Measurements from ENCODE around the gene LHPP.
"Not testable (repeated sequence)": the region's sequence is repeated elsewhere in the genome, so short reads cannot be mapped to it uniquely, and the experiment has no call there.

LHPP gene

DNA sequence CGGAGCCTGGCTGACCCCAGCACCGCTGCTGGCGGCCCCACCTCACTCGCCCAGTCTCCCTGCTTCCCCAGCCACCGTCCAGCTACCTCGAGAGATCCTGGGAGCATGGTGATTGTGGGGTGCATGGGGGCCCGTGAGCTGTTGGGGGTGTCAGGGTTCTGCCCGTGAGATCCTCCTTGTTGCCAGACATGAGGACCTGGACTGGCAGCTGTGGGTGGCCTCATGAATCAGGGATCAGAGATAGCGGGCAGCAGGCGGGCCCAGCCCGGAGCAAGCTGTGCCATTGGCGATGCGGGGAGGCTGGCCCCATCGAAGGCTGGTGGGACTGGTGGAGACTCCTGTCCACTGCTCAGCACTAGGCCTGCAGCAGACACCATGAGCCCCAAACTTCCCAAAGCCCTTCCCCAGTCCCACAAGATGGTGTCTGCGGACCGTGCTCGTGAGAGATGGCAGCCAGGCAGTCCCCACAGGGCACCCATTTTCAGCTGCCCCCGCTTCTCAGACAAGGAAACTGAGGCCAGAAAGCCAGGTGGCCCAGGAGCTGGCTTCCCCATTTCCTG, 75.6 kb downstream of the LHPP start:
- no peak for DNase-seq (ENCODE audit: low spot score)

DNA sequence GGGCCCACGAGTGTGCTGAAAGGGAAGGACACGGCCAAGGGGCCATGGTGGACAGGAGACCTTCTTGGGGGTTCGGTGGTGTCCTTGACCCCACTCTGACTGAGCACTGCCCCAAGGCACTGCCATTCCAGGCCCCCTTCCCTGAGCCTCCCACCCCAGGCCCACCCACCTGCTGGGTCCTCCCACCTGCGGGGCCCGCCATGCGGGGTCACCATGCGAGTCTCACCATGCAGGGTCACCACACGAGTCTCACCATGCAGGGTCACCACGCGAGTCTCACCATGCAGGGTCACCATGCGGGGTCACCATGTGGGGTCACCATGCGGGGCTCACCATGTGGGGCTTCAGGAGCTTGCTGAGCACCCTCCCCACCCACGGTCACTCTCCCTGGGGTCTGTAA, 76.3 kb downstream of the LHPP start:
- DNase-seq (ENCODE audit: low spot score) = no peak

DNA sequence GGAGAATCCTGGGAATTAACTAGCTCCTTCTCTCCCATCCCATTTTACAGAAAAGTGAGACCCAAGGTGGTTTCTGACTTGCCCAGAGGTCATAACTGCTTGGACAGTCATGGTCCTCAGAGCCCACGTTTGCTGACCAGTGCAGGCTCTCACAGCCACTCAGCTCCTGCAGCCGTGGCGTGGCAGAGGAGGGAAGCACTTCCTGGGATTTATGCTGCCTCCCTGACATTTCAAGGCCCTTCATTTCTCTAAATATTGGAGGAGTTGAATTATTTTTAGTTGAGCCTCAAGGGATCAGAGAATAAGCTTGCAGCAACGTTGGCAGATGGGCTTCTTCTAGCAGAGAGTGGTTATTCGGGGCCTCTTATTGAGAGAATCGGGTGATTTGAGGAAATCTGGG, 77.1 kb downstream of the LHPP start:
- DNase-seq (ENCODE audit: low spot score) = no peak

DNA sequence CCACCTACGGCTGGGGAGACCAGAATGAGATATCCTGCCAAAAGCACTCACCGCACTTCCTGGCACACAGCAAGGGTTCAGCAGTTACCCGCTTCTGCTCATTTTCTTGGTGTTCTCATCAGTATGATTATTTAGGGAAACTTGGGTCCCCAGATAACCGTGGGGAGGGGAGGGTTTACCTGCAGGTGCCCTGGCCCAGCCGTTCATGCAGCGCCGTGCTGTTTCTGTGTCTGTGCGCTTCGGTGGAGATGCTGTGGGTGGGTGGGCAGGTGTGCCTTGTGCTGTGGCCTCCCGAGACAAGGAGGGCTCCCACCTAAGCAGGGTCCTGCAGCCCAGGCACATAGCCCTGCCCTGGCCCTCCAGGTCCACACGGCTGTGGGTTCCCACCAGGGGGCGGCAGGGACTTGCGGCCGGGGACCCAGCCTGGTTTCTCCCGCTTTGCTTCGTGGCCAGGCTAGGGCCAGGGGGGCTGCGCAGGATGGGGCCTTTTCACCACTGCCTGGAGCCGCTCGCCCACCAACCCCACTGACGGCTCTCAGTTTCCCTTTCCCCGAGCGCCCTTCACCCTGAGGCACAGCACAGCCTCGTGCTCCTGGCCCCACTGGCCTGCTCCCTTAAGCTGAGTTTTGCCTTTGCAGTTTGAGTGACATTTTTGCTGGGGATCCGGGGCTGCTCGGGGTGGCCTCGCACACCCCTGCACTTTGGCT, 78.5 kb downstream of the LHPP start:
- DNase-seq (ENCODE audit: low spot score) = peak; percentile 78

DNA sequence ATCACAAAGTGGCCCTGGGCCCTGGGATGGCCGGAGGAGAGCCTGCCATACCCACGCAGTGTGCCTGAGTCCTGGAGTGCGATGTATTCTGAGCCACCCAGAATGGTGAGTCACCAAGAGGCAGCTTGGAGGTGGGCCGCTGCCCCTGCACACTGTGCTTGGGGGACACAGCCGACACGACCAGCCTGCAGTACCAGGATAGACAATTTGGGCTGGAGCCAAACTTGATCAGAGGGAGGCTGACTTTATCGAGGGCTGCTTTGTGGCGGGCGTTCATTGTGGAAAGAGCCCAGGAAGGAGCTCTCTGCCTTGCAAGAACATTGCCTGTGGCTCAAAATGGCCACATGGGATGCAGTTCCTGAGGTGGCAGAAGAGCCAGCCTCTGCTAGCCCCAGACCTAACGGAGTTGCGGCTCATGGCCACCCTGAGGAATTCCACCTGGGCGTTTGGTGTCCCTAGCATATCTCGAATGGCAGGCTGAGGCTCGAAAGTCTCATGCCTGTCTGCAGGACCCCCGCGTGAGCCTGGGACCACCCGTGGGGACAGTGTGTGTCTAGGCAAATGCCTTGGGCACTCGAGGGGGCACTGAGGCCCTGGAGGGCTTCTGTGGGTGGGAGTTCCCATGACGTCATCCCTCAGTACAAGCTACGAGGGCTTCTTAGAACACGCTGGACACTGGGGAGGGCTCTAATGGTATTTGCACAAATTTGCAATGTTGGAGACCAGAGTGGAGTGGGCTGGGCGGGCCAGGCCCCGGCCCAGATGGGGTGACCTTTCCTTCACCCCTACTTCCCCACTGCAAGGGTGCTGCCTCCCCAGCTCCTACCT, 79.7 kb downstream of the LHPP start:
- no peak for DNase-seq (ENCODE audit: low spot score)

DNA sequence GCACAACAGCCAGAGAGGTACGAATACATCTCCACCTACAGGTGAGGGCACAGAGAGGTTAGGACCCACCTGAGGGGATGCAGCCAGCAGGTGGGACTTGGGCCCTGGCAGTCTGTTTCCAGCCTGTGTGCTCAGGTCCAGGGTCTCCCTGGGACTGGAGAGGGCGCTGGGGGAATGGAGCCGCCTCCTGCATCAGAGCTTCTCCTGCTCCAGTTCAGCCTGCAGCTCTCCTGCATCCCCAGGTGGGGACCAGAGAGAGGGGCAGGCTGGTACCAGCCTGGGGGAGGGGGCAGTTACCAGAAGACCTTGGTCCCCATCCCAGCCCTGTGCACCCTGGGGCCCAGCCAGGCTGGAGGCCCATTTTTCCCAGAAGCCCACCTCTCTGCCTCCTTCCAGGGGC, 80.7 kb downstream of the LHPP start:
- DNase-seq (ENCODE audit: low spot score) = no peak

DNA sequence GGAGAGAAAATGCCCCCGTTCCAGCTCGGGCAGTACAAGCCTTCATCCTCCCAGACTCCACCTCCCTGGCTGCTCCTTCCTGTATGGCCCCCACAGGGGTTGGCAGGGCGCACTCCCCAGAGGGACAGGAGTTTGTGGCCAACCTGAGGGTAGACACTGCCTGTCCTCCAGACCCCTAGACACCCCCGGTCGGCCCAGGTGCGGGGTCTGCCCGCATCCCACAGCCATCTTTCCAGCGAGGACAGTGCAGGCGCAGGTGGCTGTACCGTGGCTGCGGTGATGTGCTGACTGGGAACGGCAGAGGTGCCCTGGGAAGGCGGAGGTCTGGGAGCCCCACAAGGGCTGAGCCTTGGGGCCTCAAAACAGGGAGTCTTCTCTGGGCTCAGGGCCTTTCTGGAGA, 81.5 kb downstream of the LHPP start:
- DNase-seq (ENCODE audit: low spot score) = no peak

DNA sequence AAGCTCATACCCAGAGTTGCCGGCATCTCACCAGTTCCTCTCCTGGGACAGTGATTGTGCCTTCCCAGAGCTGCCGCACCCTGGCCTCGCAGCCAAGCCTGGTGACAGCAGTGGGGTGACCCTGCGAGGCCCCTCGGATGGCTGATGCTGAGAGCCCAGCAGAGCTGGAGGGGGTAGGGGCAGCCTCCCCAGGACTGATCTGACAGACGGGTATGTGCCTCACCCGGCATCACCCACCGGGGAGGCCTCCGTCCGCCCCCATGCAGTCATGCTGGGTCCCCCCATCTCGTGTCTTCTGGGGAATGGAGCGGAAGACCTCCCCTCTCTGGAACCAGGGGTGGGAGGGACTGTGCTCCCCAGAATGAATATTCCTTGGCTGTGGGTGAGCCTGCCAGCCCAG, 82.3 kb downstream of the LHPP start:
- DNase-seq (ENCODE audit: low spot score) = no peak

DNA sequence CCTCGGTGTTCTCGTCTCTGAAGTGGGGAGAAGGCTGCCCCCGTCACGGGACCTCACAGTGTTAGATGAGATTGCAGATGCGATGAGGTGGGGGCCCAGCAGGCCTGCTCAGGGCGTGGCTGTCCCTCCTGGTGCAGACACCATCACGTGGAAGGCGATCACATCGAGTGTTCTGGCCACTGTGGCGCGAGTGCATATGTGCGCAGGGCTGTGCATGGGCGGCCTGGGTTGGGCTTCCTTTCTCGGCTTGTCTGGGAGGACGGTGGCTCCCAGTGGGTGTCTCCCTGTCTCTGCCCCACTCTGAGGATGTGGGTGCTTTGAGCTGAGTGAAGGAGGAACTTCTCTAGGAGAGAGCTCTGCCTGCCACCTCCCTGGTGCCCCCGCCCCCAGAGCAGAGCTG, 83.1 kb downstream of the LHPP start:
- DNase-seq (ENCODE audit: low spot score) = no peak

DNA sequence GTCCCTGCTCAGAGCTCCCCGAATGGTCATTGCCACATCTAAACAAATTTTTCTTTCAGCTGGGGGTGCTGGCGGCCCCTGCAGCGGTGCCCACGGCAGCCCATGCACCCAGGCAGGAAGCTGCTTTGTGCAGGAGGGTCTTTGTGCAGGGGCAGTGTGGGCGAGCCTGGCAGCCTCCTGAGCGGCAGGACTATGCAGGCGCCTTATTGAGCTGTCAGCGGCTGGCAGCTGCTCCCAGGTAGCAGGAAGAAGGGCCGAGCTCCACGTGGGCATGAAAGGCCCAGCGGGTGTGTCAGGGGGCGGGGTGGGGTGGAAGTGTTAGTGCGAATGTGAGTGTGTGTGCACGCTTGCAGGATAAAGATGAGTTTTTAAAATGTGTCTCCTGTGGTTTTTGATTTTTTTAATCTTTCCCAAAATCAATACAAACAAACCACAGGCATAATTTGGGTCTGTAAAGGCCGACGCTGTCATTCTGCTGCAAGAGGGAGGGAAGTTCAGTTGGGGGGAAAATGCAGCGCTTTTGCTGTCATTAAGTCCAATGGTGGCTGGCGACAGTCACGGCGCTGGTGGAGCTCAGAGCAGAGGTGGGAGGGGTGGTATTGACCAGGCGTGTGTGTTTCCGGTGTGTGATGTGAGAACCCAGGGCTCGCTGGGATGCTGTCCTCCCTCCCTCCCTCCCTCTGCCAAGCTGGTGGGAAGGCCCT, 83.9 kb downstream of the LHPP start:
- DNase-seq (ENCODE audit: low spot score) = no peak

DNA sequence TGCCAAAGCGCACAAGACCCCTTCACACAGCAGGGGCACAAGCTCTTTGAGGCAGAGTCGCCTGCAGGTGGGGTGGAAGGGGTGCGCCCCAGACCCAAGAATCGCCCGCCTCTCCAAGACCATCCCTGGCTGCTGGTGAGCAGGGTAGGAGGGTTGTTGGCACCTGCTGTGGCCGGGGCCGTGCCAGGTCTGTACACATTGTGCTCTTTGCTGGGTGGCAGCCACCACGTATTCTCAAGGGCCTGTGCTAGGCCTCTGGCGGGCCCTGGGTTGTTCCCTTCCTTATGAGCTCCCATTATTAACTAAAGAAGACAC, 84.4 kb downstream of the LHPP start:
- DNase-seq (ENCODE audit: low spot score) = no peak

DNA sequence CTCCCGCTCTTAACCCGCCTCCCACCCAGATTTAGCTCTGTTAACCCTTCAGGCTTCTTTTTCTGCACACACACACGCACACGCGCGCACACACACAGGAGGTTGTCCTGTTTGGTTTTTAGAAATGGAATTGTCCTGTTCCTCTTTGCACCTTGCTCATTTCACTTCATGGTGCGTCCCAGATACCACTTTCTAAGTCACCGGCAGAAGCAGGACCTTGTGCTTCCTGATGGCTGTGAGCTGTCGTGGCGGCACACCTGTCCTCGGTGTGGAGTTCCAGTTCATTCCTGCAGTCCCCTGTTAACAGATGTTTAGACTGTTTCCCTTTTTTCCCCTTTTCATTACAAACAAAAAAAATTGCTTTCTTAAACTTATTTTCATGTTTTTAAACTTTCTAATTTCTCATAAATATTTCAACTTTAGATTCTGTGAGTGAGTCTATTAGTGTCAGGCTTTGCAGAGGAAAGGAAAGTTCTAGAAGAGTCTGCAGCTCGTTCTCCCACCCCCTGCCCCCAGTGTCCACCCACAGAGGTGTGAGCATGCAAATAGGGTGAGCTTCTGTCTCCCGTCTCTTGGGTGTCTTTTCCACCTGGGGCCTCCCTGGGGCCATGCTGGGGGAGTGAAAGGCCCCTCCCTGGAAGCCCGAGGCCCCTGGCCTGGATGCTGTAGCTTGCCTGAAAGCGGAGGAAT, 85.5 kb downstream of the LHPP start:
- DNase-seq (ENCODE audit: low spot score) = no peak

DNA sequence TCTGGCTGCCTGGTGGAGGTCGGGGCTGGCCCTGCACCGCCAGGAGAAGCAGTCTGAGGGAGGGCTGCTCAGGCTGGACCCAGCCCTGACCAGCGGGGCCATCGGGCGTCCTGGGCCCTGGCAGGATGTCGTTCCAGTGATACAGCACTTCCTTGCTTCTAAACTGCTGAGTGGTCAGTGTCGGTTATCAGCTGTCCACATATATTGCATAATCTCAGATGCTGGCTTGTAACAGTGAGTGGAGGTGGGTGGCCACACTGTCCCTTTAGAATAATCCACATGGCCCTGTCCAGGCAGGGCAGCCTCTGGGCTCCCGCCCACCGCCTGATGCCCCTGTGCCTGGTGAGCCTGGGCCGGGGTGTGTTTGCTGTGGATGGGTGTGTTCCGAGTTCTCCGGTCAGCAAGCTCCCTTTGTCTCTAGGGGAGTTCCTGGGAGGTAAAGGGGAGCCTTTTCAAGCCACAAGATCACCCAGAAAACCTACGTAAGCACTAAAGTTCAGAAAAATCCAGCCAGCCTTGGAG, 86.1 kb downstream of the LHPP start:
- no peak for DNase-seq (ENCODE audit: low spot score)

DNA sequence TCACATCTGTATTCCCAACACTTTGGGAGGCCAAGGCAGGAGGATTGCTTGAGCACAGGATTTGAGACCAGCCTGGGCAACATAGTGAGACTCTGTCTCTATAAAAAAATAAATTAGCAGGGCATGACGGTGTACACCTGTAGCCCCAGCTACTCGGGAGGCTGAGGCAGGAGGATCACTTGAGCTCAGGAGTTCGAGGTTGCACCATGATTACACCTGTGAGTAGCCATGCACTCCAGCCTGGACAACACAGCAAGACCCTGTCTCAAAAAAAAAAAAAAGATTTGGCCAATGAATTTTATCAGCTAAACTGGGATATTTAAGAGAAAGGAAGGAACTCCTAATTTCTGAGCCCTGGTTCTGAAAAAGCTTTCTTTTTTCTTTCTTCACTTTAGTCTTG, 87.5 kb downstream of the LHPP start:
- not testable (repeated sequence) for DNase-seq (ENCODE audit: low spot score)

DNA sequence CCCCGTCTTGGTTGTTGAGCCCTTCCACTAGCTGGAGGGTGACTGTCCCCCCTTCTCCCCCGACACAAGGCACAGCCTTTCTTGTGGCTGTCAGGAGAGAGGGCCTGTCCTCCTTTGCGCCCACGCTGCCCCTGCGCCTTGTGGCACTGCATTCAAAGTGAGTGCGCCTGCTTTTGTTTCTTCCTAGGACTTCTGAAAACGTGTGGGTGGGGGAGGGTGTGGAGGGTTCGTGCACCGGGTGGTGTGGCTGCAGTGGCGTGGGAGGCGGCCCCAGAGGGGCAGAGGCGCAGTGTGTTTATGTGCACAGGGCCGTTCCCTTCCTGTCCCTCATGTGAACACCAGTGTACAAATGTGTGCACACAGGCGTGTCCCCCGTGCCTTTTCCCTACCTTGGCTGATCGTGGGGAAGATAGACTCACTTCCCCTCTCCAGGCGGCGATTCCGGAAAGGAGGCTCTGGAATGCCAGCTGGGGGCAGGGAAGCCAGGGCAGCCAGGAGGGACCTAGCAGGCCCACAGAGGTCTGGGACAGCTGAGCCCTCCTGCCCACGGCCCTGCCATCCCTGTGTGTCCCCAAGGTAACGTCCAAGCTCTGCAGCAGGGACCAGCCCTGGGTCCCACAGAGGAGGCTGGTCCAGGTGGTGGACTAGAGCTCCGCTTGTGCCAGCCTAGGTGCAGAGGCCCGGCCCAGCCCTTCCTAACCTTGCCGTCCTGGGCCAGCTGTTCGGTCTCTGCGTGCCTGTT, 88.8 kb downstream of the LHPP start:
- no peak for DNase-seq (ENCODE audit: low spot score)

DNA sequence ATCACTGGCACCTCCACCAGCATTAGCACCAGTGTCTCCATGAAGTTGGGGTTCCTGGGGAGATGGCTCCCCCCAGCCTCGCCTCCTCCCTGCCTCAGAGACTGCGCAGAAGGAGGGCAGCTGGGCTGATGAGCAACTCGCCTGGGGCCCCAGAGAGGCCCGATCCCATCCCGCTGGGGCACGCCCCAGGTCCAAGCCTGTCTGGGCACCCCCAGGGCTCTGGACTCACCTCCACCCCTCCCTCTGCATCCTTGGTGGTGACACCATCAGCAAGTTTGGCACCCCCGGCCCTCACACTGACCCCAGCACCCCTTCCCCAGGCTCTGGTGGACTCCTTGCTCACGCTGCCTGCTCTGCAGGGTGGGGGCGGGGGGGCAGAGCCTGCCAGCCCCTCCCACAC, 89.5 kb downstream of the LHPP start:
- DNase-seq (ENCODE audit: low spot score) = no peak

DNA sequence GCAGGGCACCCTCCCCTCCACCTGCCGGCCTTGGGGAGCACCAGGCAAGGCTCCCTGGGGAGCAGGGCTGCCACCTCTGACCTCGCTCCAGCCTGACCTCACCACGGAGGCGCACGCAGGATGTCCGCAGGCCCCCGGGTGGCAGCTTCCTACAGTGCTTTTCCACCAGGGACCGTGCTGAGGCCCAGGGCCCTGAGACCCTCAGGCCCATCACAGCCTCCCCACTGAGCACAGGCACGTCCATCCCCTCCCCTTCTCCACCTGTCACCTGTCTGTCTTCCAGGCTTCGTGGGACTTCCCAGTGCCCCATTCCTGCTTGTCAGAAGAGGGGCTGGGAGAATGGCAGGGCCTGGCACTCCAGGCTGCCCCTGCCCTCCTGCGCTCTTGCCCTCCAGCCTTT, 90.1 kb downstream of the LHPP start:
- no peak for DNase-seq (ENCODE audit: low spot score)

DNA sequence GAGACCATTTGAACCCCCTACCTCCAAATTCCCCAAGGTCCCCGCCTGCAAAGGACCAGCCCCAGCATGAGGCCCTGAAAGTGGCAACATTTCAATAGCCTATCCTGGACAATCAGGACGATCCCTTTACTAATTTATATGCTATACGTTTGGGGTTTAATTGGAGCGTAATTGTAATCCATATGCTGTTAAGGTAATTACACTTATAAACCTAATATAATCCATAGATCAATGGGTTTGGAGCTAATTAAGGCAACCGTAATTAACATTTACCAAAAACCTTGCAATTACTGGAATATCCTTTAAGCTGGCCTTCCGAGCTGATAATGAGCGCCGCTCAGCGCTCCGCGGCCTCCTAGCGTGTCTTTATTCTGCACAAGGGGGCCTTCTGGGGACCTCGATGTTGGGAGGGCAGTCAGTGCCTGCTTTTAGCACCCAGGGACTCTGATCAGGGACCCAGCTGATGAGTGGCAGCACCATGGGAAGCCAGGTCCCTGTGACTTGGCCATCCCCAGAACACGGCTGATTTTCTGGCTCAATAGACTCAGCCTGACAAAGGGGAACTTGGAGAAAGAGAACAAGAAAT, 91.2 kb downstream of the LHPP start:
- no peak for DNase-seq (ENCODE audit: low spot score)

DNA sequence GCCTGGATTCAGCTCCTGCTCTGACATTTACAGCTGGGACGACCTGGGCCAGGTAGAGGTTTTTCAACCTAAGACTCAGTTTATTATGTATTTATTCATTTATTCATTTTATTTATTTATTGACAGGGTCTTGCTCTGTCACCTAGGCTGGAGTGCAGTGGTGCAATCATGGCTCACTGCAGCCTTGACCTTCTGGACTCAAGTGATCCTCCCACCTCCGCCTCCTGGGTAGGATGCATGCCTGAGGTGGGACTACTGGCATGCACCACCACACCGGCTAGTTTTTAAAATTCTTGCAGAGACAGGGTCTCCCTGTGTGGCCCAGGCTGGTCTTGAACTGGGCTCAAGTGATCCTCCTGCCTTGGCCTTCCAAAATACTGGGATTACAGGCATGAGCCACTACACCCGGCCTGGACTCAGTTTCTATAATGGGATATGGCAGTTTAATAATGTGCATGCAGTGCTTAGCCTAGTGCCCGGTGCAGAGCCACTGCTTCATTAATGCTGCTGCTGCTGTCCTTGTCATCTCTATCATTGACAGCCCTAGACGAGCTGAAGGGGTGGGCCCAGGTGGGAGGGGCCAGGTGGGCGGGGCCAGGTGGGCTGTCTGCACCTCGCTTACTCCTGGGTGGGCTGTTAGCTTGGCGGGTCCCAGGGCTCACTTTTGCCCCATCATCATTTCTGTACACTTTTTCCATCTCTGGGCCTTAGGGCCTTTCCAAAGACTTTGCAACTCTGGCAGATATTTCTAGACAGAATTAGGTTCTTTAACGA, 92.6 kb downstream of the LHPP start:
- DNase-seq (ENCODE audit: low spot score) = no peak

DNA sequence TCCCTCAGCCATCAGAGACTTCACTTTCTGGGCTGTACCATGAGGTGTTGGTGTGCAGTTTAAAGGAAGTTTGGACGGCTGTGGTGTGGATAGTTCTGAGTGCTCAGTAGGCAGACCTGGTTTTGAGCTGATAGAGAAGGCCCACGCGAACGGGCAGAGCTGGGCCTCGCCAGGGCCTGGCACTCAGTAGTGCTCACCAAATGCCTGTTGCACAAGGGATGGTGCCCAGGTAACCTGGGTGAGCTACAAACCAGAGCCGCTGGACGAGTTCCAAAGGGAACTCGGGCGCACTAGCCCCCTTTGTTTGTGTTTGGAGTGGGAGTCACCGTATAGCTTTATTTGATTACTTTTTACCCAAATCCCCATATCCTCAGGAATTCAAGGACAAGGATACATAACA, 95.5 kb downstream of the LHPP start:
- DNase-seq (ENCODE audit: low spot score) = no peak
